Right hindlimb (tissue), 1 donor: Measurements from ENCODE around the gene PPM1D.
A peak's percentile ranks its signal among the peaks of the same experiment; 100 is the strongest.

ENCODE experiments used
- DNase-seq: peaks from one replicate; pipeline ENCODE4 v3.0.0-alpha.2; 2018

The PPM1D gene

DNA sequence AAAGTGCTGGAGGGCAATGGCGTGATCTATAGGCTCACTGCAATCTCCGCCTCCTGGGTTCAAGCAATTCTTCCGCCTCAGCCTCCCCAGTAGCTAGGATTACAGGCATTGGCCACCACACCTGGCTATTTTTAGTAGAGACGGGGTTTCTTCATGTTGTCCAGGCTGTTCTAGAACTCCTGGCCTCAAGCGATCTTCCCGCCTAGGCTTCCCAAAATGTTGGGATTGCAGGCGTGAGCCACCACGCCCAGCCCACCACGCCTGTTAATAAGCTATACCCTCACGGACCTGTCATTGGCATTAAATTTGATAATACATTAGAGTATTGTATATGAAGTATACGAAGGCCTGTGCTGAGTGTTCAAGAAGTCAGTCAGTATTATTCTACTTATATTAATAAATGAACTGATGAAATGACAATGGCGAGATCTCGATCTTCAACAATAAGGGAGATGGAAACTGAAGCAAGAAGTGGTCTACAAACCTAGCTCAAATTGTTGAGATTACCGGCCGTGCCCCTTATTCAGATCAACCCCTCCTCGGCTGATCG is 76.8 kb downstream of the PPM1D start:
- DNase-seq: no peak

DNA sequence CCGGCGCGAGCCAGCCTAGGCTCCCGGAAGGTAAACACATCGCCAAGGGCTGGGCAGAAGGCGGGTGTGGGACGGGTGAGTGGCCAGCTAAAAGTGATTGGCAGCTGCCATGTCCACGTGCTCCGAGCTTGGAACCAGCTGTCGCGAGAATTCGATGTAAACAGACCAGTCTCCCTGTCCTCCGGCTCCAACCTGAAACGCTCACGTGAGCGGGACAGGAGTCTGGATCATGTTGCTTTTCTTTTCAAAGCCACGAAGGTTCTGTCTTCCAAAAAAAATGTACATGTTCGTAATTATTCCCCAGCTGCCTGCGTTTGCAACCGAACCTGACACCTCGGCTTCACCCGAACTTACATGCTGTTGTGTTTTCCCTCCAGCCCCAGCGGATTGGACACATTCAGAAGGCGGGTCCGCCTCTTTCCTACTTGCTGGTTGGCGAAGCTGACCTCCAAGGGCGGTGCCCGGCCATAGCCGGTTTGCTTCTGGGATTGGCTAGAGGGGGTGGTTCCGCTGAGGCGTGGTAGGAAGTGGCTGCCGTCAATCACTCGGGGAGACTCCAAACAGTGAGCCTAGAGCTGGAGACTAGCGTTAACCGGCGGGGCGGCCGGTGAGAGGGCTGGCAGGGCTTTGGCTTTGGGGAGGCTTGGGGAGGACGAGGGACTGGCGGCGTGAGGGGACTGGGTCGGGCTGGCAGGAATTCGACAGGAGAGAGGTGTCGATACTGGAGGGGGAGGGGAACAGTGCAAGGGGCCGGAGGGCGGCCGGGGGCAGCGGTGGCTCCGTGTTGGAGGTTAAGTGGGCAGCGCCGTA is 77.5 kb downstream of the PPM1D start, which contains the start of gene BCAS3:
Gene BCAS3, plus strand, starts transcription at position 544 of the 810 bp plus-strand sequence.
- peak; percentile 99 for DNase-seq

DNA sequence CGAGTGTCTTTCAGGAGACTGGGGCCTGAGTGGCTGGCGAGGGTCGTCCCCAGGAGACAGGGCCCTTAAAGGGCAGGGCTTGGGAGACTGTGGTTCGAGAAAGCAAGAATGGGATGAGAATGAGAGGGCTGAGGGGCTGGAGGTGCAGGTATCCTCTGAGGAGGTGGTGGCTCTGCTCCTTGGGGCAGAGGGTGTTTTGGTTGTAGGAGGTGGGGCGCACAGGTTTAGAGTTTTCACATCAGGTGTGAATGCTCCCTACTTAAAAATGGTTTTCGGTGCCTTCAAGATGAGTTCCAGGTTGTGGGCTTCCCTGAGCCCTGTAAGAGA is 78.1 kb downstream of the PPM1D start:
- no peak for DNase-seq

DNA sequence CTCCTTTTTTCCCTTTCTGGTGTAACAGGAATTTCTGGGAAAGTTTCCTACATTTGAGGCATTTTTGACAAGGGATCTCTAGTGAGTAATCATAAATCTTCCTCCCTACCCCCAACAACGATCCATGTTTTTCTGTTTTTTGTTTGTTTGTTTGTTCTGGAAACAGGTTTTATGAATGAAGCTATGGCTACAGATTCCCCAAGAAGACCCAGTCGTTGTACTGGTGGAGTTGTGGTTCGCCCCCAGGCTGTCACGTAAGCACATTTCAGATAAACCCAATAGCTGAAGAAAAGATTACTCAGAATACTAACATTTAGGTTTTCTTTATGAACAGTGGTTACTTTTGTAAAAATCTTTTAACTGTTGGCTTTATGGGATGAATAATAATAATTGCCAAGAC is 79.3 kb downstream of the PPM1D start:
- DNase-seq: no peak

DNA sequence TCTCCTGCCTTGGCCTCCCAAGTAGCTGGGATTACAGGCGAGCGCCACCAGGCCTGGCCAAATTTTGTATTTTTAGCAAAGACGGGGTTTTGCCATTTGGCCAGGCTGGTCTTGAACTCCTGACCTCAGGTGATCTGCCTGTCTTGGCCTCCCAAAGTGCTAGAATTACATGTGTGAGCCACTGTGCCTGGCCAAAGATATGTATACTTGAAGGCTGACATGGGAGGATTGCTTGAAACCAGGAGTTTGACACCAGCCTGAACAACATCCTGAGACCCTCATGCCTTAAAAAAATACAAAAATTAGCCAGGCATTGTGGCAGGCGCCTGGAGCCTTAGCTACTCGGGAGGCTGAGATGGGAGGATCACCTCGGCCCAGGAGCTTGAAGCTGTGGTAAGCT is 80.8 kb downstream of the PPM1D start:
- no peak for DNase-seq

DNA sequence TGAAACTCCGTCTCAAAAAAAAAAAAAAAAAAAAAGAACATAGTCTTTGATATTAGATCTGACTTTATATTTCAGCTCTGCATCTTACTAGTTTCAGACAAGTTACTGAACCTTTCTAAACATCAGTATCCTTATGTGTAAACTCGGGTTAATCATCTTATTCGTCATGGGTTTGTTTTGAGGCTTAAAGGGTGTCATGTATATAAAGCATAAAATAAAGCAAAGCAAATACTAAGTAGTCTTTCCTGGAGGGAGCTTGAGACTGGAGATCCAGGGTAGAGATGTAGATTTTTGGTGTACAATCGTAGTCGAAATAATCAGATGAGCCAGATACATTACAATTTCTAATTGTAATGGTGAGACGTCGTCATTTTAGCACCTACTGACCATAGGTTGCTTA is 85.4 kb downstream of the PPM1D start:
- DNase-seq: no peak

DNA sequence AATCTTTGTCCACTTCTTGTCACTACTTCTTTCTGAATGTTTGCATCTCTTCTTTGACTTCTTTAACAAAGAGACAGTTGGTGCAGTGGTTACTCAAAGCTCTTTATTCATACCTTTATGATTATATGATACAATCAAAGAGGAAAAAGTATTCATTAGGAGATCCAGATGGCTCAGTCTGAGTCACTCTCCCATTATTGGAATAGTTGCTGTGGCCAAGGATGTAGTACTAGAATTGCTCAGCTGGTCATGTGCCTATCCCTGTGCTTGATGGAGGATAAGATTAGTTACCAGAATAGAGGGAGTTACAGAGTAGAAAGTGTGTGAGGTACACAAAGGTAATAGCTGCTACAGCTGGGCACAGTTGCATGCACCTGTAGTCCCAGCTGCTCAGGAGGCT is 96.0 kb downstream of the PPM1D start:
- no peak for DNase-seq

DNA sequence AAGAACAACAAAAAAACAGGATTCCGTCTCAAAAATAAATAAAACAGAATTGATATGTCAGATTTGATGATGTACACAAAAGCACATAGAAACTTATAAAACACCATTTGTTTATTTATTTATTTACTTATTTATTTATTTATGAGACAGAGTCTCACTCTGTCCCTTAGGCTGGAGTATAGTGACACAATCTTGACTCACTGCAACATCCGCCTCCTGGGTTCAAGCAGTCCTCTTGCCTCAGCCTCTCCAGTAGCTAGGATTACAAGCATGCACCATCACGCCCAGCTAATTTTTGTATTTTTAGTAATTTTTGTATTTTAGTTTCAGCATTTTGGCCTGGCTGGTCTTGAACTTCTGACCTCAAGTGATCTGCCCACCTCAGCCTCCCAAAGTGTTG is 99.1 kb downstream of the PPM1D start:
- DNase-seq: no peak

DNA sequence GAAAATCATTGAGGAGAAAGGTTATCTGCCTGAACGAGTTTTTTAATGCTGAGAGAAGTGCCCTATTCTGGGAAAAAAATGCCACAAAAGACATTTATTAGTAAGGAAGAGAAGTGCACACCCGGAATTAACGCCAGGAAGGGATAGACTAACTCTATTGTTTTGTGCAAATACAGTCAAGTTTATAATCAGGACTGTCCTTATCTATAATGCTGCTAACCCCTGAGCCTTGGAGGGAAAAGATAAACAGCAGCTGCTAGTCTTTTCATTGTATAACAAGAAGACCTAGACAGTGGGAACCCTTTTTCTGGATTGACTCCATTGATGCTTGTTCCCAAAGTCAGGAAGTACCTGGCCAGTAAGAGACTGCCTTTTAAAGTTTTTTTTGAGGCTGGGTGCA is 104.2 kb downstream of the PPM1D start:
- DNase-seq: no peak

DNA sequence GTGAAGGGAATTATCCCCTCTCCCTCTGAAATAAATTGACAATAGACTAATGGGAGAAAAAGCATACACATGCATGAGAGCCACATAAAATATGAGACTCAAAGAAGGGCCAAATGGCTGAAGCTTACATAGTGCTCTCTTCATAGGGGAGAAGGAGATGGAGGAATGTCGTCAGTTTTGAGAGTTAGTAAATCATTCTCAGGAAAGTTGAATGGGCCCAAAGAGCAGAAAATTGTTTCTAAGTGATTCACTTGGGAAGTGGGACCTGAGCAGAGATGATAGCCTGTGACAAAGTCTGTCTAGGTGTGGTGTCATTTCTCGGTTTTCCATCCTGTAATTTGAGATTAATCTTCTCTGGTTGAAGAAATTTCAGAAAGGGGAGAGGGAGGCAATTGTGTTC is 112.7 kb downstream of the PPM1D start:
- no peak for DNase-seq

DNA sequence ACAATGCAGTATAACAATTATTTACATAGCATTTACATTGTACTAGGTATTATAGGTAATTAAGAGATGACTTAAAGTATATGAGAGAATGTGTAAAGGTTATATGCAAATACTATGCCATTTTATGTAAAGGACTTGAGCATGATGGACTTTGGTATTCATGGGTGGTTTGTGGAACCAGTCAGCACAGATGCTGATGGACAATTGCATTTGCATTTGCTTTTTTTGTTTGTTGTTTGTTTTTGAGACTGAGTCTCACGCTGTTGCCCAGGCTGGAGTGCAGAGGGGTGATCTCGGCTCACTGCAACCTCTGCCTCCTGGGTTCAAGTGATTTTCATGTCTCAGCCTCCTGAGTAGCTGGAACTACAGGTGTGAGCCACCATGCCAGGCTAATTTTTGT is 113.6 kb downstream of the PPM1D start:
- no peak for DNase-seq
